NCI-H510A (cell line): Measurements from ENCODE around the gene YTHDC1.
"Not testable (repeated sequence)": the region's sequence is repeated elsewhere in the genome, so short reads cannot be mapped to it uniquely, and the experiment has no call there.

Source experiments
- DNase-seq: peaks from one replicate; lab custom pipeline; 2025; lab: John Stamatoyannopoulos, UW

YTHDC1 gene

GRCh38 chr4:68288393-68288740 is 61.5 kb downstream of the YTHDC1 start:
- DNase-seq = no peak

GRCh38 chr4:68287704-68288392 is 62.0 kb downstream of the YTHDC1 start:
- DNase-seq = no peak

- DNase-seq = no peak
Observed at GRCh38 chr4:68283714-68284113, 66.2 kb downstream of the YTHDC1 start.

GRCh38 chr4:68283095-68283494 is 66.8 kb downstream of the YTHDC1 start:
- DNase-seq = no peak

- DNase-seq = not testable (repeated sequence)
Observed at GRCh38 chr4:68281796-68282740, 67.8 kb downstream of the YTHDC1 start.

GRCh38 chr4:68278029-68278428 is 71.9 kb downstream of the YTHDC1 start:
- no peak for DNase-seq

- no peak for DNase-seq
Observed at GRCh38 chr4:68277627-68278026, 72.3 kb downstream of the YTHDC1 start.

GRCh38 chr4:68272860-68273259 is 77.0 kb downstream of the YTHDC1 start:
- DNase-seq = no peak

- no peak for DNase-seq
Observed at GRCh38 chr4:68272380-68272779, 77.5 kb downstream of the YTHDC1 start.

- no peak for DNase-seq
Observed at GRCh38 chr4:68271851-68272357, 78.0 kb downstream of the YTHDC1 start.

- DNase-seq = no peak
Observed at GRCh38 chr4:68267433-68267944, 82.4 kb downstream of the YTHDC1 start.

- DNase-seq = no peak
Observed at GRCh38 chr4:68264875-68265565, 84.9 kb downstream of the YTHDC1 start.
